Activated CD8-positive, alpha-beta memory T cell treated with anti-CD3 and anti-CD28 coated beads, Interleukin-2, amount 50 U/mL, for 24 hours (primary cell): Measurements from ENCODE around the gene GNB1L.

Experiments
- DNase-seq: peaks from one replicate; pipeline ENCODE4 v3.0.0-alpha.2; 2020; ENCODE audit errors: extremely low read depth

The GNB1L gene

GRCh38 chr22:19748991-19749664 lies 105.5 kb downstream of the GNB1L start:
- no peak for DNase-seq

DNA sequence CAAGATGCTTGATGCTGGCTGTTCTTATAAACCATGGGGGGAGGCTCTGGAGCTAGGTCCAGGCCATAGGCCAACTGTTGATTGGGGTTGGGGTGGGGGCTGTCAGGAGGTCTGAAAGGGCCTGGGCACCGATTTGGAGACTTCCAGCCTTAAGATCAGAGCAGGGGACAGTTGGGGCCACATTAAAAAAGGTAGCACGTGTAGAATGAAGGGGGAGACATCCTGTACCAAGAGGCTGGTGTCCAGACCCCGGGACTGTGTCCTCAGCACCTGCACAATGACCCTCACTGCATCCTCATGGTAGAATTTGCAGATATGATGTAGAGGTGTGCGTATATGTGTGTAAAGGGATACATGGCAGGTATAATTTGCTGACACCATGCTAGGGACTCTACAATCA lies 106.5 kb downstream of the GNB1L start:
- no peak for DNase-seq

GRCh38 chr22:19747551-19747950 lies 107.1 kb downstream of the GNB1L start:
- no peak for DNase-seq

DNA sequence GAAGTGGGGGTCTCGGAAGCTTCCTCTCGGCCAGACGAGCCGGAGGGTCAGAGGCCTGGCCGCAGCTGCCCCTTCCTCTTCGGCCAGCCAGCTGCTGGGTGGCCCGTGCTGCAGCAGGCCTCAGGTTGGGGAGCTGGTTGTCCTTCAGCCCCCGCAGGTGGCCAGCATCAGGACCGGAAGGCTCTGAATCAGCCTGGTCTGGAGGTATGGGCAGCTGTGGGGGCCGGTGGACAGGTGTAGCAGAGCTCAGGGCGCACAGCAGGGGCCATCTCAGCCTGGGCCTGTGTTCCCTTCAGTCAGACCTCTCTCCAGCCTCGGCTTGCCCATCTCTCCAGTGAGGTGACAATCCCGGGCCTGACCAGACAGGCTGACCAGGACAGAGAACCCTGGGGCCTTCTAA lies 107.9 kb downstream of the GNB1L start:
- no peak for DNase-seq

GRCh38 chr22:19745155-19746101 lies 109.2 kb downstream of the GNB1L start:
- no peak for DNase-seq

- DNase-seq: no peak
These were observed 110.2 kb downstream of the GNB1L start for GRCh38 chr22:19744350-19745006.

DNA sequence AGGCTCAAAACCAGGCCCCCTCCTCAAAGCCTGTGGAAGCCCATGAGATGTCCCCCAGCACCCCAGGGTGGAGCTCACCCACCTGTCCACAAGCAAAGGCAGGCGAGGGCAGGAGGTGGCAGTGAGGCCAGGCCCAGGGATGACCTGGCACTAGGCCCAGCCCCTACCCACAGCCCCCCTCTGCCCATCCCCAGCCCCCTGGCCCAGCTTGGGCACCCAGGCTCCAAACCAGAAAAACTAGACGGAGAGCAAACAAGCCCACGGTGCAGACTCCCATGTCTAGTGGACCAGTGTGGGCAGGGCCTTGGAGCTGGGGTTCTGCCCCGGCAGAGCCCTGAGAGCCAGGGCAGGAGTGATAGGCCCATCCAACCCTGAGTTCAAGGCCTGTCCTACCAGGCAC lies 111.0 kb downstream of the GNB1L start:
- no peak for DNase-seq

DNA sequence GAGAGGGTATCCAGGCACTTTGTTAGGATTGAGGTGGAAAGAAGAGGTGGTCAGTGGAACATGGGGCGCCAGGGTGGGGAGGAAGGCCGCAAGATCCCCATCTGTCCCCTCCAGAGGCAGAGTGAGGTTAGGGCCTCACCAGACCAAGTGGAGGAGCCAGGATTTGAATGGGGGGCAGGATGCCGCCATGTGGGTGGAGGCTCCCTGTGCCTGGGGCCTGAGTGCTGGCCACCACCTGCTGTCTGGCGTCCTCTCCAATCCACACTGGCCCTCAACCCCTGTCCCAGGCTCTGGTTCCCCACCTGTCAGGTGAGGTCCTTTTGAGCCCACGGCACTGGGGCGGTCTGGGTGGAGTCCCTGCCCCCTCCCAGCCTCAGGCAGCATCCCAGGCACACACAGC lies 111.6 kb downstream of the GNB1L start:
- DNase-seq: no peak

GRCh38 chr22:19742160-19743066 lies 112.3 kb downstream of the GNB1L start:
- no peak for DNase-seq

DNA sequence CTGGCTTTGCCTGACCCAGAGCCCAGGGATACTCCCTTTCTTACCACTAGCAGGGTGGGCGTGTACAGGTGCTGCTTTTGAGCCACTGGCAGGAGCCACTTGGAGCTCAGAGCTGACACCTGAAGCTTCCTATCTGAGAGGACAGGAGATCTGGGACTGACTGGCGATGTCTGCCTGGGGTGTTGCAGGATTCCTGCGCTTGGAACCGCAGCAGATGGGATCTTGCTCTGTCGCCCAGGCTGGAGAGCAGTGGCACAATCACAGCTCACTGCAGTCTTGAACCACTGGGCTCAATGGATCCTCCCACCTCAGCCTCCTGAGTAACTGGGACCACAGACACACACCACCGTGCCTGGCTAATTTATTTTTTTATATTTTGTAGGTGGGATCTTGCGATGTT lies 113.6 kb downstream of the GNB1L start:
- DNase-seq: no peak

- DNase-seq: no peak
These were observed 114.1 kb downstream of the GNB1L start for GRCh38 chr22:19740586-19740985.

DNA sequence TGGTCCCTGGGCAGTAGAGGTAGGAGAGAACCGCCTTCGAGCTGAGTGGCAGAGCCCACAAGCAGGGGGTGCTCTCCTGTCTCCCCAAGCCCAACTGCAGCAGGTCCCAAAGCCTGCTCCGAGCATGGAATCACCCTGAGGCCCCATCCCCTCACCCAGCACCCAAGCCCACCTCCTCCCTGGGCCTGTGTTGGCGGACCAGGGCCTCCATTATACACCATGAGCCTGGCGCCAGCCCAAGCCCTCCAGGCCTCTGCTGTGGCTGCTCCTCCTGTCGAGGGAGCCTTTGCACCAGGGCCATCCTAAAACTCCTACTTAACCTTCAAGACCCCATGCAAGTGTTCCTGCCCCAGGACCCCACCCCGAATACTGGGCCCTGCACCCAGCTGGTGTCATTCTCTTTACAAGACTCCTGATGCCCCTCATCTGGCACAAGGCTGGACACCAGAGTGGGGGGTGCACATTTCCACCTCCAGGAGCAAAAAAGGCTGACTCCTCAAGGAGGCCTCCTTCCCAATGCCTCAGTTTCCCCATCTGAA lies 114.7 kb downstream of the GNB1L start:
- no peak for DNase-seq

DNA sequence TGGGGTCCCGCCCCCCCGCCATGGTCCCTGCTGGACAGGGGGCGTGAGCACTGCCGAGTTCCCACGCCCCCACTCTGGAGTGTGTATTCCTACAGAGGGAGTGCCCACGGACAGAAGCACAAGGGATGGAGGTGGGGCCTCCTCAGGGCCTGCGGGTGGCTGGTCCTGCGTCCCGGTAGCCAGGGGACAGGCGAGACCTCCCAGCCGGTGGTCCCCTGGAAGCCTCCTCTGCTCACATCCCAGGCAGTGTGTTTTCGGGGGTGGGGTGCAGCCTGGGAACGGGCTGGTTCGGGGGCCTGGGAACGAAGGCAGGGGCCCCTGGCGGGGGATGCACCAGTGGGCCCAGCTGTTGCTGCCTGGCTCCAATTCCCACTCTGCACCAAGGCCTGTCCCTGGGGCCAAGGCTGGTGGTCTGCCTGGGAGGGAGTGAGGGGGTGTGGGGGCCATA lies 115.2 kb downstream of the GNB1L start:
- no peak for DNase-seq

DNA sequence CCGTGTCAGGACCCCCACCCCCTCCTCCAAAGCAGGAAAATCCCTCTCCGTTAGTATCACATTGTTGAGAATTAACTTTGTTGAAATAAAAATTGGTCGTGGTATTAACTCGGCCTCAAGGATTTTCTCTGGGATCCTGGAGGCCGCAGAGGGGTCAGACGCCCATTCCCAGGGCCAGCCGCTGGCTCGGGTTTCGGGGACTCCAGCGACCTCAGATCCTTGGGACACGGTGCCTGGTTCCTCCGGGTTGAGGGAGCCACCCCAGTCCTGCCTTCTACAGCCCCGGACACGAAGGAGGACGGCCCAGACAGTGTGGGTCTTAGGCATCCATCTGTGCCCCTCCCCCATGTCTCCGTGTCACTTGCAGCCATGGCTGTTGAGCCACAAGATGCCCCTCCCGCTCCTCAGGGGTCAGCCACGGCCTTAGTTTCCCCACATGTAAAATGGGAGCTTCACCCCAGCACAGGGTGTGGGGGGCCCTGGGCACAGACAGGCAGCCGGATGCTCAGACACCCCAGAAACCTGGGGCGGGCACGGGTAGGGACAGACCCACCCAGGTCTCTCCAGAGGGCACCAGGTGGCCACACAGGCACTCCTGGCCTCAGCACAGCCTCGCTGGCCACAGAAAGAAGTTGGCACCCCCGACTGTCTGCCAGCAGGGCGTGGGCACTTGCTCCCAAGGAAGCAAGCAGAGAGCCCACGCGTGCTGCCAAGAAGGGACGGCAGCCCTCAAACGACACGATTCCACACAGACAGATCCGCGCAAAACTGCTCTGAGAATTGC lies 115.8 kb downstream of the GNB1L start:
- DNase-seq: no peak

DNA sequence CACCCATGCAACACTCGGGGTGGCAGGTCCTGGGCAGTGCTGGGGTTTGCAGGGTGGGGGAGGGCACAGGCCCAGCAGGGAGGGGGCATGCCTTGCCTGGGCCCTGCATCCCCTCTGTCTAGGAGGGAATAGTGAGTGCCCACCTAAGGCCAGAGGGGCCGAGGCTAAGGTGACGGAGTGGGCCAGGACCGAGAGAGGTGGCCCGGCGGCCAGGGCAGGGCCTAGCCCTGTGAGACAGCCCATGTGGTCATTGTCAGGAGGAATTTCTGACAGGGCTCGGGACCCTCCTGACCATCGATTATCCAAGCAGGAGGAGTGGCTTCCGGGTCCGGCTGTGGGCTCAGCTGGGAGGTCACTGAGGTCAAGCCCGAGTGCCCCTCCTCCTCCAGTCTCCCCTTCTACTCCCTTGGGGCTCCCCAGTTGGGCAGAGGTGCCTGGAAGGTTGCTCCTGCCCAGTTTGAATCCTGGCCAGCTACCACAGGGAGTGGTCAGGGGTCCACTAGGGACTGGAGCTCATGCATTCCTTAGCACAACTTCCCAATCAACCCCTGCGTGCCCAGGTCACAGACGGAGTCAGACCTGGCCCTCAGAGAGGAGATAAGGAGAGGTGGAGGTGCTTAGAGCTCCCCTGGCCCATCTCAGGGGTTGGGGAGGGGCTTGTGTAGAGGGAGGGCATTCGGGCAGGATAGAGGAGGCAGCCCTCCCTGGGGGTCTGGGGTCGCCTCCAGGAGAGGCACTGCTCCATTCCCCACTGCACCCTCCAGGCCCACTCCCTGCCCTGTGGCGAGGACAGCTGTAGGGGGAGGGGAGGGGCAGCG lies 116.6 kb downstream of the GNB1L start:
- no peak for DNase-seq

DNA sequence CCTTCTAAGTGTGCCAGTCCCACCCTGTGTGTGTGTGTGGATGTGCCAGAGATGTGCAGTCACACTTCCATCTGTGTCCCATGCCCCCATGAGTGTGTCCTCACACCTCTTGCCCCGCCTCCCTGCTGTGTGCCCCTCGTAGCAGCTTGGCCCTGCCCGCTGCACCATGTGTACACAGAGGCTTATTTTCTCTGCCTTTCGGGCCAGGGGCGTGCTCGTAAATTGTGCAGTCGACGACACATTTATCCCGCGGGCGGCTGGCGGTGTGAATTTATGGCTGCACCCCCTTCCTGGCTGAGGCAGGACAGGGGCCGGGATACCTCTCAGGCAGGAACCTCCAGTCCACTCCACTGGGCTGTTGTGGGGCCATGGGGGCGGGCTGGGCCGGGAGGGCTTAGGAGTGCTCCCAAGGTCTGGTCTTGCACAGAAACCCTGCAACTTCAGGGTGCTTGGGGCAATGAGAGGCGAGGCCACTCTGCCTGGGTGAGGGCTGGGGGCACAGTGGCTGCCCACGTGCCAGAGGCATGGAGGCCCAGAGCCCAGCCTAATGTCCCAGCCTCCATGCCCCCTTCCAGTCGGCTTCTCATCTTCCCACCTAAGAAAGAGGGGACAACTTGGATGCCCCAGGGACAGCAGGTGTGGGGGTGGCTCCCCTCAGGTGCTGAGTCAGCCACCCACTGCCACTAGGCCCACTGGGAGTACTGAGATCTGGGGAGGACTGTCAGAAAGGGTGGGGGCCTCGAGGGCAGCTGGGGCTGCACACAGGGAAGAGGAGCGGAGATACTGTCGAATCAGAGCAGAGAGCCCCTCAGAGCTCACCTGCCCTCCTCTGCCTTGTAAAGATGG lies 118.8 kb downstream of the GNB1L start:
- no peak for DNase-seq

GRCh38 chr22:19734837-19735382 lies 119.8 kb downstream of the GNB1L start:
- DNase-seq: no peak

DNA sequence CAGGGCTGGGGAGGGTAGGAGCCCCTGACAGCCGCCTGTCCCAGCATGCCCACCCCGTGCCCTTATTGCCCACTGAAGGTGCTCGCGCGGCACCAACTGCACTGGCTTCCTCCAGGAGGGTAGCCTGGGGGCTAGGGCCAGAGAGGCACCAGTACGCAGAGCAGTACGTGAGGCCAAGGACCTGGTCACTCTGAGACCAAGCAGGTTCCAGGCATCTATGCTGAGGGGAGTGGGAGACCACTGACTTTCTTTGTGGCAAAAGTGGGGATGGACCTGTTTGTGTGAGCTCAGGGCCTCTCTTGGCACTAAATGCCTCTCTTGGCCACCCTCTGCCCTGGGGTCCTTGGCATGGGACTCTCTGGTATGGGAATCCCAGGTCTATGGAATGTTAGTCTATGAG lies 120.5 kb downstream of the GNB1L start:
- no peak for DNase-seq
